ENCODE data around the gene B3GALT5. TPM values are rescaled to one million over a fixed set of nuclear protein-coding genes. Genes with fewer than 3 reads are reported as not detected.

B3GALT5 gene
- total RNA-seq, 1 donor from 2014 or later, result 21.9 TPM

- DNase-seq (ENCODE audit: low spot score), result peak; percentile 3
These were observed 83.5 kb downstream of the B3GALT5 start for GRCh38 chr21:39696196-39696595.

- no peak for DNase-seq (ENCODE audit: low spot score)
These were observed 83.9 kb downstream of the B3GALT5 start for GRCh38 chr21:39696618-39697017.

GRCh38 chr21:39700318-39700717 lies 87.6 kb downstream of the B3GALT5 start:
- no peak for DNase-seq (ENCODE audit: low spot score)

GRCh38 chr21:39703578-39703977 lies 90.8 kb downstream of the B3GALT5 start:
- no peak for DNase-seq (ENCODE audit: low spot score)

- DNase-seq (ENCODE audit: low spot score), result peak; percentile 8
These were observed 93.1 kb downstream of the B3GALT5 start for GRCh38 chr21:39705849-39706248.

- no peak for DNase-seq (ENCODE audit: low spot score)
These were observed 94.6 kb downstream of the B3GALT5 start for GRCh38 chr21:39707316-39707715.

- no peak for DNase-seq (ENCODE audit: low spot score)
These were observed 98.1 kb downstream of the B3GALT5 start for GRCh38 chr21:39710866-39711265.

- DNase-seq (ENCODE audit: low spot score), result no peak
These were observed 99.5 kb downstream of the B3GALT5 start for GRCh38 chr21:39712273-39712672.

GRCh38 chr21:39712976-39713375 lies 100.2 kb downstream of the B3GALT5 start:
- DNase-seq (ENCODE audit: low spot score), result no peak

- no peak for DNase-seq (ENCODE audit: low spot score)
These were observed 101.2 kb downstream of the B3GALT5 start for GRCh38 chr21:39713905-39714304.

- no peak for DNase-seq (ENCODE audit: low spot score)
These were observed 101.6 kb downstream of the B3GALT5 start for GRCh38 chr21:39714331-39714730.

GRCh38 chr21:39715804-39716397 lies 103.2 kb downstream of the B3GALT5 start:
- DNase-seq (ENCODE audit: low spot score), result peak; percentile 53

- DNase-seq (ENCODE audit: low spot score), result no peak
These were observed 107.5 kb downstream of the B3GALT5 start for GRCh38 chr21:39720126-39720778.

GRCh38 chr21:39721885-39722284 lies 109.1 kb downstream of the B3GALT5 start:
- no peak for DNase-seq (ENCODE audit: low spot score)

Other genes with a start within 250 kb of the B3GALT5 start
- 3.0 TPM for gene LCA5L, start 167.2 kb upstream of the B3GALT5 start, total RNA-seq
- 11.8 TPM for gene SH3BGR, start 161.0 kb upstream of the B3GALT5 start, total RNA-seq
- 2.0 TPM for gene IGSF5, start 132.2 kb downstream of the B3GALT5 start, total RNA-seq

Measured in ureter (tissue), 1 donor.